ENCODE data around the gene SPOCK3.

SPOCK3 gene

DNA sequence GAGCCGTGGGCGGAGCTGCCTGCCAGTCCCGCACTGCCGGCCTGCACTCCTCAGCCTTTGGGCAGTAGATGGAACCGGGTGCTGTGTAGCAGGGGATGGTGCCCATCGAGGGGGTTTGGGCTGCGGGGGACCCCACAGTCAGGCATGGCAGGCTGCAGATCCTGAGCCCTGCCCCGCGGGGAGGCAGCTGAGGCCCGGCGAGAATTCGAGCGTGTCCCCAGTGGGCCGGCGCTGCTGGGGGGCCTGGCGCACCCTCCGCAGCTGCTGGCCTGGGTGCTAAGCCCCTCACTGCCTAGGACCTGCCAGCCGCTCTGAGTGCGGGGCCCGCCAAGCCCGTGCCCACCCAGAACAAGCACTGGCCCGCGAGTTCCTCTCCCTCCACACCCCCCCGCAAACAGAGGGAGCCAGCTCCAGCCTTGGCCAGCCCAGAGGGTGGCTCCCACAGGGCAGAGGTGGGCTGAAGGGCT lies 391.5 kb downstream of the SPOCK3 start:
- TF ChIP-seq CTCF (IDR thresholded peaks at IDR 0.05; ENCODE audit: borderline replicate concordance, insufficient read depth, low read depth, low read length), result no peak
- H3K4me3 ChIP-seq (ENCODE audit: low read depth, low read length), result no peak overlapping the region

GRCh38 chr4:166839615-166840251 lies 394.6 kb downstream of the SPOCK3 start:
- no peak for TF ChIP-seq CTCF (IDR thresholded peaks at IDR 0.05; ENCODE audit: borderline replicate concordance, insufficient read depth, low read depth, low read length)
- peak overlapping the region; percentile 8 for H3K4me3 ChIP-seq (ENCODE audit: low read depth, low read length)

DNA sequence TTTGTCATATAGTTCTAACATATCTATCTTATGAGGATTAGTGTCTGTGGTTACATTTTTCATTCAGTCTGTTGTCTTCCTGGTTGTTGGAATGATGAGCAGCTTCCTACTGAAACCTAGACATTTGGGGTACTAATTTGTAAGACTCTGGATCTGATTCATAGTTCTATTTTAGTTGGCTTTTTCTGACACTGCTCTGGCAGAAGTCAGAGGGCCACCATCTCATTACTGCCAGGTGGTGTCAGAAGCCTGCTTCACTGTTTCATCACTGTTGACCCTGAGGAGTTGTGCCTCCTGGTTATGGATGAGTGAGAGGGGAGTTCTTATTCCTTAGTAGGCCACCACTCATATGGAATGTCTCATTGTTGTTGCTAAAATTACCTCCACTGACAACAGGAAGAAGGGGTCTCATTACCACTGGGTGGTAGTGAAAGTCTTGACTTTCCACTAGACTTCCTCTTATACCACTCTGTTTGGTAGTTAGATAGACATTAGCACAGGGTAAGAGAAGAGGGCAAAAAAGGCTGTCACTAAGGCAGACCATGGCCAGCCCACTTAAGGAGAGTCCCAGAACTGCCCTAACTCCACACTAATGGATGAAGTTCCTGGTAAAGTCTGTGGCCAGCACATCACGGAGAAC lies 395.2 kb downstream of the SPOCK3 start:
- no peak for TF ChIP-seq CTCF (IDR thresholded peaks at IDR 0.05; ENCODE audit: borderline replicate concordance, insufficient read depth, low read depth, low read length)
- H3K4me3 ChIP-seq (ENCODE audit: low read depth, low read length), result no peak overlapping the region

- no peak for TF ChIP-seq CTCF (IDR thresholded peaks at IDR 0.05; ENCODE audit: borderline replicate concordance, insufficient read depth, low read depth, low read length)
- no peak overlapping the region for H3K4me3 ChIP-seq (ENCODE audit: low read depth, low read length)
Observed at GRCh38 chr4:166836865-166837264, 397.4 kb downstream of the SPOCK3 start.

DNA sequence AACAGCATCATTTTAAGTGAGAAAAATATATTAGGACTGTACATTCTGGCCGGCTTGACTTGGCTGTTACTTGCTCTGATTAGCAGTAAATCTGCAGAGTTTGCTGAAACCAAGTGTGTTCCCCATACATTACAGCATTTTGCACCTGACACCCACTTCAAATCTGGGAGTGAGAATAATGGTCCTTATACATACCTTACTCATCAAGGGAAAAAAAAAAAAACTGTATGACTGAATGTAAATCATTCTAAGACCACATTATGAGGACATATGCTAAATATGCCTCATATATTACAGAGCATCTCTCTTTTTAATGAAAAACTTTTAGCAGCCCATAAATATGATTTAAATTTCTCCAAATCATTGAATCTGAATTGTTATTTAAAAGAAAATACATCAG lies 406.7 kb downstream of the SPOCK3 start:
- H3K4me3 ChIP-seq (ENCODE audit: low read depth, low read length), result no peak overlapping the region
- TF ChIP-seq CTCF (IDR thresholded peaks at IDR 0.05; ENCODE audit: borderline replicate concordance, insufficient read depth, low read depth, low read length), result no peak

GRCh38 chr4:166827167-166827566 lies 407.1 kb downstream of the SPOCK3 start:
- no peak for TF ChIP-seq CTCF (IDR thresholded peaks at IDR 0.05; ENCODE audit: borderline replicate concordance, insufficient read depth, low read depth, low read length)
- H3K4me3 ChIP-seq (ENCODE audit: low read depth, low read length), result no peak overlapping the region

GRCh38 chr4:166823848-166824247 lies 410.4 kb downstream of the SPOCK3 start:
- no peak overlapping the region for H3K4me3 ChIP-seq (ENCODE audit: low read depth, low read length)
- no peak for TF ChIP-seq CTCF (IDR thresholded peaks at IDR 0.05; ENCODE audit: borderline replicate concordance, insufficient read depth, low read depth, low read length)

Data from GM12875 (cell line).